CD4-positive, alpha-beta T cell (primary cell): ENCODE measurements around the gene DIS3L2. TPM values are rescaled to one million over a fixed set of nuclear protein-coding genes. Genes with fewer than 3 reads are reported as not detected.

ENCODE experiments used
- ATAC-seq: fragments of 200-7000 bp; cut with Tn5 transposase; one replicate; pipeline ENCODE4 v1.10.0; 2022; ENCODE audit warnings: mild to moderate bottlenecking; ENCODE audit not compliant: poor library complexity
- CTCF ChIA-PET: fragments of 350-600 bp; sonication (Branson Sonifier 250); formaldehyde crosslinking; loops from one replicate; lab custom pipeline; 2021; ENCODE audit warnings: antibody characterized with exemption, inconsistent platforms; lab: Charles Lee
- POLR2A ChIA-PET: fragments of 350-600 bp; sonication (Branson Sonifier 250); formaldehyde crosslinking; loops from one replicate; lab custom pipeline; 2021; ENCODE audit warnings: antibody characterized with exemption, inconsistent platforms; lab: Charles Lee
- DNase-seq, 14 experiments: peaks; one replicate each; pipeline ENCODE4 v3.0.0-alpha.2; 2013 to 2020; ENCODE audit warnings: mixed read lengths in 2 of 14
- H3K27ac ChIP-seq, 2 donors: one replicate each; pipeline versions ENCODE4 v1.5.1 to v1.7.0; 2013; ENCODE audit warnings: low read length in 2 of 2, low read depth in 1 of 2, mild to moderate bottlenecking in 1 of 2
- H3K27me3 ChIP-seq, 2 experiments: 1 replicate in 1 of 2; 2 replicates in 1 of 2; pipeline versions ENCODE4 v1.6.1 to v1.7.0; 2013; ENCODE audit warnings: low read length in 2 of 2, control low read depth in 1 of 2, mild to moderate bottlenecking in 1 of 2, moderate library complexity in 1 of 2; ENCODE audit not compliant: insufficient read depth in 2 of 2, control insufficient read depth in 1 of 2
- H3K36me3 ChIP-seq: one replicate; pipeline ENCODE4 v1.6.1; 2013; ENCODE audit warnings: low read length, control low read depth; ENCODE audit not compliant: insufficient read depth
- H3K4me1 ChIP-seq: one replicate; pipeline ENCODE4 v1.6.1; 2013; ENCODE audit warnings: low read length, control low read depth; ENCODE audit not compliant: insufficient read depth
- H3K4me3 ChIP-seq: one replicate; pipeline ENCODE4 v1.5.1; 2013; ENCODE audit warnings: mild to moderate bottlenecking, low read length, moderate library complexity
- H3K9me3 ChIP-seq, 2 experiments: 1 replicate in 1 of 2; 2 replicates in 1 of 2; pipeline versions ENCODE4 v1.6.1 to v1.7.0; 2013; ENCODE audit warnings: low read length in 2 of 2, mild to moderate bottlenecking in 2 of 2, control low read depth in 1 of 2, moderate library complexity in 1 of 2; ENCODE audit not compliant: control insufficient read depth in 1 of 2, insufficient read depth in 1 of 2
- H3K27ac Mint-ChIP-seq: one replicate; pipeline ENCODE4 v1.8.0; 2020; ENCODE audit warnings: mixed read lengths
- H3K27me3 Mint-ChIP-seq: one replicate; pipeline ENCODE4 v1.8.0; 2021; ENCODE audit warnings: mixed read lengths
- H3K36me3 Mint-ChIP-seq: one replicate; pipeline ENCODE4 v1.8.0; 2021; ENCODE audit warnings: low read depth, mixed read lengths
- H3K4me1 Mint-ChIP-seq: one replicate; pipeline ENCODE4 v1.8.0; 2021; ENCODE audit warnings: low read depth, mixed read lengths
- H3K4me3 Mint-ChIP-seq: one replicate; pipeline ENCODE4 v1.8.0; 2020; ENCODE audit warnings: mild to moderate bottlenecking, mixed read lengths
- H3K9me3 Mint-ChIP-seq: one replicate; pipeline ENCODE4 v1.8.0; 2020; ENCODE audit warnings: mixed read lengths
- intact Hi-C, 2 experiments: fragments of 100-400 bp; cut with DNase I in 1 of 2; cut with micrococcal nuclease in 1 of 2; formaldehyde crosslinking; loops; one replicate each; pipeline versions ENCODE4 v1.15.1 to v1.9.0; 2023 to 2025; cut with DNase I, micrococcal nuclease
- total RNA-seq, 174 experiments: library from RNA in 2 of 174; stranded (reverse) in 2 of 174; gene quantifications; one replicate each; pipeline ENCODE4 v1.2.3 and lab custom pipeline; 2021 to 2026
- TF ChIP-seq, protein P1 (sequence below): fragments of 200-600 bp; IDR thresholded peaks from one replicate; pipeline ENCODE4 v1.8.0; 2022; ENCODE audit warnings: antibody characterized with exemption, mild to moderate bottlenecking

Gene DIS3L2
- total RNA-seq, 2 experiments from 2014 or later, result 59.8 to 62.9 TPM

DNA sequence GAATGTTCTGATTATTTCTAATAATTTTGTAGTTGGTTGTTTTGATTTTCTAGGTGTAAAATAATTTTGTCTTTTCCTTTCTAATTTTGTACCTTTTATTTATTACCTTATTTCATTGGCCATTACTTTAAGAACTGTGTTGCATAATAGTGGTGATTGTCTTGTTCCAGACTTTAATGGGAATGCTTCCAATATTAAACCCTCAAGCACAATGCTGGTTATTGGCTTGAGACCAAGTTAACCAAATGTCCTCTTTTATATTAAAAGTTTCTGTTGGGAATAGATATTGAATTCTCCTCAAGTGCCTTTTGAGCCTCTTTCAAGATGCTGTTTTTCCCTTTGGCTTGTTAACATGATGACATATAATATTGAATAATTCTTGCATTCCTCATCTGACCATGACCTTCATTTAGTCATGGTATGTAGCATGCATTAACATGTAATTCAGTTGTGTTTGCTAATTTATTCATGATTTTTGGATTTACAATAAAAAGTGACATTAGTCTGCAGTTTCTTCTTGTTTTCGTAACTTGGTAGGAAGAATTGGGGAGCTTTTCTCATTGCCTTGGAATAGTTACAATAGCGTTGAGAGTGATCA, 141.7 kb downstream of the DIS3L2 start:
- no peak for ATAC-seq
- Histone ChIP-seq H3K36me3 (no peaks in the 10 kb centered on the region), H3K9me3 (peaks cover 0 to 6% of the 10 kb centered on the region in 2 experiments), H3K27ac (no peak overlapping the region), H3K4me3 (no peak overlapping the region), H3K4me1 (no peaks in the 10 kb centered on the region), H3K27me3 (no peaks in the 10 kb centered on the region)
- Mint-ChIP-seq H3K4me1 (no peaks in the 10 kb centered on the region), H3K4me3 (no peak overlapping the region), H3K27me3 (no peaks in the 10 kb centered on the region), H3K9me3 (no peaks in the 10 kb centered on the region), H3K36me3 (peaks cover 58% of the 10 kb centered on the region), H3K27ac (no peak overlapping the region)
- POLR2A ChIA-PET, result no interaction called here
- intact Hi-C loops, result no loop called here
- TF ChIP-seq, protein P1, sequence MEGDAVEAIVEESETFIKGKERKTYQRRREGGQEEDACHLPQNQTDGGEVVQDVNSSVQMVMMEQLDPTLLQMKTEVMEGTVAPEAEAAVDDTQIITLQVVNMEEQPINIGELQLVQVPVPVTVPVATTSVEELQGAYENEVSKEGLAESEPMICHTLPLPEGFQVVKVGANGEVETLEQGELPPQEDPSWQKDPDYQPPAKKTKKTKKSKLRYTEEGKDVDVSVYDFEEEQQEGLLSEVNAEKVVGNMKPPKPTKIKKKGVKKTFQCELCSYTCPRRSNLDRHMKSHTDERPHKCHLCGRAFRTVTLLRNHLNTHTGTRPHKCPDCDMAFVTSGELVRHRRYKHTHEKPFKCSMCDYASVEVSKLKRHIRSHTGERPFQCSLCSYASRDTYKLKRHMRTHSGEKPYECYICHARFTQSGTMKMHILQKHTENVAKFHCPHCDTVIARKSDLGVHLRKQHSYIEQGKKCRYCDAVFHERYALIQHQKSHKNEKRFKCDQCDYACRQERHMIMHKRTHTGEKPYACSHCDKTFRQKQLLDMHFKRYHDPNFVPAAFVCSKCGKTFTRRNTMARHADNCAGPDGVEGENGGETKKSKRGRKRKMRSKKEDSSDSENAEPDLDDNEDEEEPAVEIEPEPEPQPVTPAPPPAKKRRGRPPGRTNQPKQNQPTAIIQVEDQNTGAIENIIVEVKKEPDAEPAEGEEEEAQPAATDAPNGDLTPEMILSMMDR, result no peak
- CTCF ChIA-PET, result no interaction called here
- DNase-seq, result no peak

DNA sequence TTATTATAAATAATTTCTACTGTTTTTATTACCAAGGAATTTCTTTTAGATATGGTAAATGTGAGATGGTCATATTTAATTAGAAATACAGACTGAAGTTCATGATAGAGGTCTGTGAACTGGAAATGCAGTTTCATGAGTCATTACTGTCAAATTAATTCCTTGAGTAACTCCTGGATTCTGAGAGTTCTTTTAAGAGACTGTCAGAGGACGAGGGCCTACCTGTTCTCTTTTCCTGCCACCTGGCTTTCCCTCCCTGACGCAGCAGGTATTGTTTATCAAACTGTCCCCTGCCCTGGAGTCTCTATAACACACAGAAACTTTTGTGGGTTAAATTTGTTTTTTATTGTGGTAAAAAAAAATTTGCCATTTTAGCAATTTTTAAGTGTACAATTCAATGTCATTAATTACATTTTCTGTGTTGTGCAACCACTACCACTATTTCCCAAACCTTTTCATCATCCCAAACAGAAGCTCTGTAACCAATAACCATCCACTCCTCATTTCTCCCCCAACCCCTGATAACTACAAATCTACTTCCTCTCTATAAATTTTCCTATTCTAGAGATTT, 142.6 kb downstream of the DIS3L2 start:
- ATAC-seq, result no peak
- Mint-ChIP-seq H3K9me3 (no peaks in the 10 kb centered on the region), H3K4me3 (no peak overlapping the region), H3K27me3 (no peaks in the 10 kb centered on the region), H3K36me3 (peaks cover 49% of the 10 kb centered on the region), H3K4me1 (no peaks in the 10 kb centered on the region), H3K27ac (no peak overlapping the region)
- intact Hi-C loops, result no loop called here
- POLR2A ChIA-PET, result no interaction called here
- CTCF ChIA-PET, result no interaction called here
- DNase-seq, result no peak
- no peaks in the 10 kb centered on the region for H3K36me3 ChIP-seq
- H3K9me3 ChIP-seq, result peaks cover 0 to 6% of the 10 kb centered on the region in 2 experiments
- no peak overlapping the region for H3K4me3 ChIP-seq
- no peaks in the 10 kb centered on the region for H3K4me1 ChIP-seq
- H3K27me3 ChIP-seq, result no peaks in the 10 kb centered on the region
- TF ChIP-seq, protein P1, result no peak
- no peak overlapping the region for H3K27ac ChIP-seq

- Mint-ChIP-seq H3K4me1 (peaks cover 28% of the 10 kb centered on the region), H3K4me3 (no peak overlapping the region), H3K9me3 (peaks cover 5% of the 10 kb centered on the region), H3K27ac (no peak overlapping the region), H3K36me3 (peaks cover 19% of the 10 kb centered on the region), H3K27me3 (no peaks in the 10 kb centered on the region)
- no peaks in the 10 kb centered on the region for H3K9me3 ChIP-seq
- H3K4me3 ChIP-seq, result no peak overlapping the region
- intact Hi-C loops, result no loop called here
- ChIA-PET POLR2A (no interaction called here), CTCF (no interaction called here)
- TF ChIP-seq, protein P1, result no peak
- H3K4me1 ChIP-seq, result no peaks in the 10 kb centered on the region
- H3K27ac ChIP-seq, result no peak overlapping the region
- H3K27me3 ChIP-seq, result no peaks in the 10 kb centered on the region
- ATAC-seq (no peak), DNase-seq (no peak)
- no peaks in the 10 kb centered on the region for H3K36me3 ChIP-seq
These were observed 150.0 kb downstream of the DIS3L2 start for GRCh38 chr2:232111551-232111950.
